Parathyroid adenoma (tissue), 2 donors: Measurements from ENCODE around the gene TESMIN.

Experiments
- H2AFZ ChIP-seq: fragments of 300-600 bp; sonication (generic); one replicate; pipeline ENCODE4 v1.7.0; 2017; ENCODE audit warnings: antibody characterized with exemption, mild to moderate bottlenecking
- H3K27ac ChIP-seq: fragments of 300-600 bp; sonication (generic); one replicate; pipeline ENCODE4 v1.7.0; 2017
- H3K27me3 ChIP-seq: fragments of 300-600 bp; sonication (generic); one replicate; pipeline ENCODE4 v1.7.0; 2017; ENCODE audit warnings: low read length; ENCODE audit not compliant: control insufficient read depth, insufficient read depth
- H3K36me3 ChIP-seq: fragments of 300-600 bp; sonication (generic); one replicate; pipeline ENCODE4 v1.7.0; 2017; ENCODE audit warnings: low read length; ENCODE audit not compliant: control insufficient read depth, insufficient read depth
- H3K4me1 ChIP-seq: fragments of 300-600 bp; sonication (generic); one replicate; pipeline ENCODE4 v1.7.0; 2017; ENCODE audit warnings: control low read depth
- H3K4me2 ChIP-seq: fragments of 300-600 bp; sonication (generic); one replicate; pipeline ENCODE4 v1.7.0; 2017; ENCODE audit warnings: low read length
- H3K4me3 ChIP-seq: fragments of 300-600 bp; sonication (generic); one replicate; pipeline ENCODE4 v1.7.0; 2017; ENCODE audit warnings: low read depth, low read length
- H3K79me2 ChIP-seq: fragments of 300-600 bp; sonication (generic); one replicate; pipeline ENCODE4 v1.7.0; 2017; ENCODE audit warnings: control low read depth
- H3K9ac ChIP-seq: fragments of 300-600 bp; sonication (generic); one replicate; pipeline ENCODE4 v1.7.0; 2017; ENCODE audit warnings: mild to moderate bottlenecking
- H3K9me3 ChIP-seq: fragments of 300-600 bp; sonication (generic); one replicate; pipeline ENCODE4 v1.7.0; 2017; ENCODE audit warnings: low read length; ENCODE audit not compliant: control insufficient read depth
- TF ChIP-seq, protein P1 (sequence below): fragments of 300-600 bp; sonication (generic); IDR thresholded peaks from one replicate; pipeline ENCODE4 v1.7.0; 2017; ENCODE audit warnings: antibody characterized with exemption, mild to moderate bottlenecking
- donor health status: primary hyperparathyroidism.

Gene TESMIN

DNA sequence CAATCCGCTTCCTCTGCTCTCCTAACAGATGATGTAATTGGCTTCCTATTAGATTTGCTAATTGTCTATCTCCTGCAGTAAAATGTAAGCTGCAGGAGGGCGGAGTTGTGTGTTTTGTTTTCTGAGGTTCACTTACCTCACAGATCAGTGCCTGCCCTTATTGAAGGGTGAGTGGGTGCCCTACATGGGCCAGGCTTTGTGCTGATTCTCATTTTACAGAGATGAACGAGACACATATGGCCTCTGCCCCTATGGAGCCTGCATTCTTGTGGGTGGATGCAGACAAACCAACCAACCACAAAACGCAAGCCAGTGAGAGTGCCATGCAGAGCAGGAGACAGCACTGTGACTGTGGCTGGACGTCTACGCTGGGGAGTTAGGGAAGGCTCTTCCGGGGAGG lies 9.9 kb downstream of the TESMIN start:
- Histone ChIP-seq H3K27ac (no peak overlapping the region), H3K79me2 (no peaks in the 10 kb centered on the region), H3K9me3 (no peaks in the 10 kb centered on the region), H3K9ac (no peak overlapping the region), H2AFZ (peak overlapping the region; percentile 53), H3K4me2 (no peak overlapping the region), H3K4me1 (peaks cover 3% of the 10 kb centered on the region), H3K4me3 (no peak overlapping the region), H3K36me3 (no peaks in the 10 kb centered on the region), H3K27me3 (no peaks in the 10 kb centered on the region)
- TF ChIP-seq, protein P1, sequence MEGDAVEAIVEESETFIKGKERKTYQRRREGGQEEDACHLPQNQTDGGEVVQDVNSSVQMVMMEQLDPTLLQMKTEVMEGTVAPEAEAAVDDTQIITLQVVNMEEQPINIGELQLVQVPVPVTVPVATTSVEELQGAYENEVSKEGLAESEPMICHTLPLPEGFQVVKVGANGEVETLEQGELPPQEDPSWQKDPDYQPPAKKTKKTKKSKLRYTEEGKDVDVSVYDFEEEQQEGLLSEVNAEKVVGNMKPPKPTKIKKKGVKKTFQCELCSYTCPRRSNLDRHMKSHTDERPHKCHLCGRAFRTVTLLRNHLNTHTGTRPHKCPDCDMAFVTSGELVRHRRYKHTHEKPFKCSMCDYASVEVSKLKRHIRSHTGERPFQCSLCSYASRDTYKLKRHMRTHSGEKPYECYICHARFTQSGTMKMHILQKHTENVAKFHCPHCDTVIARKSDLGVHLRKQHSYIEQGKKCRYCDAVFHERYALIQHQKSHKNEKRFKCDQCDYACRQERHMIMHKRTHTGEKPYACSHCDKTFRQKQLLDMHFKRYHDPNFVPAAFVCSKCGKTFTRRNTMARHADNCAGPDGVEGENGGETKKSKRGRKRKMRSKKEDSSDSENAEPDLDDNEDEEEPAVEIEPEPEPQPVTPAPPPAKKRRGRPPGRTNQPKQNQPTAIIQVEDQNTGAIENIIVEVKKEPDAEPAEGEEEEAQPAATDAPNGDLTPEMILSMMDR, result no peak

DNA sequence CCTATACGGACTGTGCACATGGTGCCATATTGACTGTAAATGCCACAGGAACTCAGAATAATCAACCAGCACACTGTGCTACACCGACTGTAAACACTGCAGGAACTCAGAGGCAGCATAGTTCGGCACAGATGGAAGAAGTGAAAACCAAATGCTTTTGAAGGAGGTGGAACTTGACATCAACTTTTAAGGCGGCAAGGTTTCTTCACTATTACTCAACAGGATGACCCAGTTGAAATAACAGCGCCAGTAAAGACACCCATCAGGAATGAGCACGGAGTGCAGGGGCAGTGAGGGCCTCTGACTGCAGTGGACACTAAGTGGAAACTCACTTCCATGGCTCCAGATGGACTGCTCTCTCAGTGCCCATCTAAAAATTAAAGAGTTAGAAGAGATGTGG lies 15.7 kb downstream of the TESMIN start:
- Histone ChIP-seq H3K36me3 (no peaks in the 10 kb centered on the region), H3K4me1 (no peaks in the 10 kb centered on the region), H3K27ac (no peak overlapping the region), H3K79me2 (no peaks in the 10 kb centered on the region), H3K9ac (no peak overlapping the region), H3K4me2 (no peak overlapping the region), H2AFZ (no peak overlapping the region), H3K9me3 (no peaks in the 10 kb centered on the region), H3K27me3 (no peaks in the 10 kb centered on the region), H3K4me3 (no peak overlapping the region)
- TF ChIP-seq, protein P1, result no peak

DNA sequence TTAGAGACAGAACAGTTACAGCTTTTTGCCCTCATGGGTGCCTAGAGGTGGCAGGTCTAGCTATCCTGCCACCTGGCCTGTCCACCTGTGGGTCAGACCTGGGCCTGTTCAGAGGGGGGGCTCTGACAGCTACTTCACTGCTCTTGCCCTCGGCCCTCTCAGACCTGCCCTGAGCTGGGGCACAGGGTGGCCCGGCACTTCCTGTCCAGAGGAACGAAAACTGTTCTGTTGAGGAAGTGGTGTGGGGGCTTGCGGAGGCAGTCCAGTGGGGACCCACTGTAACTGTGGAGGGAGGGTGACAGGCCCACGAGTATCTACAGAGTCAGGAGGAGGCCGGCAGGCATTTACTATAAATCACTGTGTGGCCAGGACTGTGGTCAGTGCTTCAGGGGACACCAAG lies 16.2 kb downstream of the TESMIN start:
- no peak overlapping the region for H3K4me3 ChIP-seq
- no peak overlapping the region for H3K9ac ChIP-seq
- H3K27me3 ChIP-seq, result no peaks in the 10 kb centered on the region
- H3K79me2 ChIP-seq, result no peaks in the 10 kb centered on the region
- H3K36me3 ChIP-seq, result no peaks in the 10 kb centered on the region
- no peak overlapping the region for H3K27ac ChIP-seq
- TF ChIP-seq, protein P1, result no peak
- H3K4me1 ChIP-seq, result no peaks in the 10 kb centered on the region
- no peak overlapping the region for H3K4me2 ChIP-seq
- no peak overlapping the region for H2AFZ ChIP-seq
- H3K9me3 ChIP-seq, result no peaks in the 10 kb centered on the region

DNA sequence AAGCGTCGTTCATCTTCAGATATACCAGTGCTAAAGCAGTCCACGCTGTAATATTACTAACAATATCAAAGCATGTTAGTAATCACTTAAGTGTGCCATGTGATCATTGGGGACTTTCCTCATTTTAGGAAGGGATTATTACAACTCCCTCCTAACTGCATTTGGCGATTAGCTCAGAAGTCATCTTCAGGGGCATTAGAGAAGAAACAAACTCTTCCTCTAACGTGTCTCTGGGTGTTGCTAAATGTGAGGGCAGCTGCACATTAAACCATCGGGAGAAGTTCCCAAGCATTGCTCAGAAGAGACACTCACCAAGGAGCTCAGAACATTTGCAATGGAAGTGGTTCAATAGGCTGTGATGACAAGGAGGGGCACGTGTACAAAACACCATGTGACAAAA lies 17.2 kb downstream of the TESMIN start:
- no peaks in the 10 kb centered on the region for H3K9me3 ChIP-seq
- H3K4me2 ChIP-seq, result no peak overlapping the region

DNA sequence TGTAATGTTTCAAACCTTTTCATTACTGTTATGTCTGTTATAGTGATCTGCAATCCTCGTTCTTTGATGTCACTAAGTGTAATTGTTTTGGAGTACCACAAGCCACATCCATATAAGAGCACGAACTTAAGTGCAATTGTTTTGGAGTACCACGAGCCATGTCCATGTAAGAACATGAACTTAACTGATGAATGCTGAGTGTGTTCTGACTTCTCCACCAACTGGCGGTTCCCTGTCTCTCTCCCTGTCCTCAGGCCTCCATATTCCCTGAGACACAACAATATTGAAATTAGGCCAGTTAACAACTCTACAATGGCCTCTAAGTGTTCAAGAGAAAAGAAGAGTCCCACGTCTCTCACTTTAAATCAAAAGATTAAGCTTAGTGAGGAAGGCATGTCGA lies 23.5 kb downstream of the TESMIN start:
- Histone ChIP-seq H3K9ac (no peak overlapping the region), H3K4me2 (no peak overlapping the region), H3K9me3 (no peaks in the 10 kb centered on the region), H2AFZ (no peak overlapping the region), H3K36me3 (no peaks in the 10 kb centered on the region), H3K4me3 (no peak overlapping the region), H3K27me3 (no peaks in the 10 kb centered on the region), H3K79me2 (no peaks in the 10 kb centered on the region), H3K27ac (no peak overlapping the region), H3K4me1 (no peaks in the 10 kb centered on the region)
- TF ChIP-seq, protein P1, result no peak

More for the DNA sequence above, 17.2 kb downstream of the TESMIN start:
- Histone ChIP-seq H3K27ac (no peak overlapping the region), H3K4me3 (no peak overlapping the region), H3K36me3 (no peaks in the 10 kb centered on the region), H3K27me3 (no peaks in the 10 kb centered on the region), H3K4me1 (no peaks in the 10 kb centered on the region), H3K9ac (no peak overlapping the region), H2AFZ (no peak overlapping the region), H3K79me2 (no peaks in the 10 kb centered on the region)
- TF ChIP-seq, protein P1, result no peak
